Activated CD4-positive, alpha-beta T cell treated with anti-CD3 and anti-CD28 coated beads, Interleukin-10, Interleukin-2, amounts not matched to agents 100 ng/mL and 50 ng/mL, durations not matched to agents 16 hours and 8 hours (primary cell): ENCODE measurements around the gene HTT.
A peak's percentile ranks its signal among the peaks of the same experiment; 100 is the strongest.
"Not testable (repeated sequence)": the region's sequence is repeated elsewhere in the genome, so short reads cannot be mapped to it uniquely, and the experiment has no call there.

ENCODE experiments used
- DNase-seq: peaks from one replicate; pipeline ENCODE4 v3.0.0-alpha.2; 2020

The HTT gene

GRCh38 chr4:3046623-3047022 is 27.9 kb upstream of the HTT start:
- DNase-seq = no peak

- peak; percentile 85 for DNase-seq
Observed at GRCh38 chr4:3047464-3048286, 26.8 kb upstream of the HTT start.

GRCh38 chr4:3051141-3051897 is 23.2 kb upstream of the HTT start:
- not testable (repeated sequence) for DNase-seq

- DNase-seq = no peak
Observed at GRCh38 chr4:3054169-3054759, 20.2 kb upstream of the HTT start.

GRCh38 chr4:3059943-3060342 is 14.5 kb upstream of the HTT start:
- no peak for DNase-seq

- no peak for DNase-seq
Observed at GRCh38 chr4:3060946-3061345, 13.5 kb upstream of the HTT start.

- no peak for DNase-seq
Observed at GRCh38 chr4:3062471-3062870, 12.0 kb upstream of the HTT start.

- no peak for DNase-seq
Observed at GRCh38 chr4:3065551-3065950, 8.9 kb upstream of the HTT start.

- DNase-seq = no peak
Observed at GRCh38 chr4:3066836-3067400, 7.6 kb upstream of the HTT start.

- DNase-seq = no peak
Observed at GRCh38 chr4:3067473-3068001, 6.9 kb upstream of the HTT start.

GRCh38 chr4:3069661-3070199 is 4.8 kb upstream of the HTT start:
- no peak for DNase-seq

GRCh38 chr4:3070709-3071500 is 3.6 kb upstream of the HTT start:
- no peak for DNase-seq

- no peak for DNase-seq
Observed at GRCh38 chr4:3071811-3072210, 2.7 kb upstream of the HTT start.

- DNase-seq = no peak
Observed at GRCh38 chr4:3073158-3074077, 1.1 kb upstream of the HTT start.

- peak; percentile 73 for DNase-seq
Observed at GRCh38 chr4:3074846-3075651, 568 bp downstream of the HTT start.

- no peak for DNase-seq
Observed at GRCh38 chr4:3075652-3075981, 1.1 kb downstream of the HTT start.

GRCh38 chr4:3077796-3078195 is 3.3 kb downstream of the HTT start:
- peak; percentile 78 for DNase-seq

- no peak for DNase-seq
Observed at GRCh38 chr4:3079694-3080123, 5.2 kb downstream of the HTT start.

GRCh38 chr4:3082925-3083515 is 8.5 kb downstream of the HTT start:
- no peak for DNase-seq

GRCh38 chr4:3083732-3084131 is 9.3 kb downstream of the HTT start:
- no peak for DNase-seq
